GM21360 (cell line): ENCODE results near the gene TRIM59.
"Not testable (repeated sequence)": the region's sequence is repeated elsewhere in the genome, so short reads cannot be mapped to it uniquely, and the experiment has no call there.

Experiments
- ATAC-seq: cut with Tn5 transposase; IDR thresholded peaks from one replicate; pipeline ENCODE4 v1.9.1; 2021; ENCODE audit warnings: mild to moderate bottlenecking, moderate library complexity; ENCODE audit not compliant: unreplicated experiment

Gene TRIM59

DNA sequence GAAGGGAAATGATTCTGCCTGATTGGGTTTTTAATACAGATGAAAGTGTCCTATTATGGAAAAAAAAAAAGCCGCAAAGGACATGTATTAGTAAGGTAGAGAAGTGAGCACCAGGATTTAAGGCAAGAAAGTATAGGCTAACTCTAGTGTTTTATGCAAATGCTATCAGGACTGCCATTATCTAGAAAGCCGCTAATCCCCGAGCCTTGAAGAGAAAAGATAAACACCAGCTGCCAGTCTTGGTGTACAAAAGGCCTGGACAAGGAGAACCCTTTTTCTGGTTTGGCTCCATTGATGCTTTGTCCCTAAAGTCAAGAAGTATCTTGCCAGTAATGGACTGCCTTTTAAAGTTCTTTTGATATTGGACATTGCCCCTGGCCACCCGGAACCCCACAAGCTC is 8.6 kb upstream of the TRIM59 start:
- no peak for ATAC-seq

- ATAC-seq = no peak
These were observed 6.3 kb upstream of the TRIM59 start for GRCh38 chr3:160455846-160456245.

- ATAC-seq = no peak
These were observed 5.4 kb upstream of the TRIM59 start for GRCh38 chr3:160454995-160455394.

DNA sequence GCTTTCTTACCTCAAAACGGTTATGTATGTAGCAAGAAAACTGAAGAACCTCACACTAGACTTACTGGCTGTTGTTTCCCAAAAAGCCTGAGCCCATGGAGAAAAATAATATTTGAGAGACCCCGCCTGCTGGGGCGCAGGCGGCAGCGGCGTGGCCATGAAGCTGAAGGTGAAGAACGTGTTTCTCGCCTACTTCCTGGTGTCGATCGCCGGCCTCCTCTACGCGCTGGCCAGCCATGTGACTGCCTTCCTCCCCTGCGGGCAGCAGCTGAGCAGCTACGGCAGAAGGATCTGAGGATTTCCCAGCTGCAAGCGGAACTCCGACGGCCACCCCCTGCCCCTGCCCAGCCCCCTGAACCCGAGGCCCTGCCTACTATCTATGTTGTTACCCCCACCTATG is 2.7 kb upstream of the TRIM59 start:
- ATAC-seq = not testable (repeated sequence)

DNA sequence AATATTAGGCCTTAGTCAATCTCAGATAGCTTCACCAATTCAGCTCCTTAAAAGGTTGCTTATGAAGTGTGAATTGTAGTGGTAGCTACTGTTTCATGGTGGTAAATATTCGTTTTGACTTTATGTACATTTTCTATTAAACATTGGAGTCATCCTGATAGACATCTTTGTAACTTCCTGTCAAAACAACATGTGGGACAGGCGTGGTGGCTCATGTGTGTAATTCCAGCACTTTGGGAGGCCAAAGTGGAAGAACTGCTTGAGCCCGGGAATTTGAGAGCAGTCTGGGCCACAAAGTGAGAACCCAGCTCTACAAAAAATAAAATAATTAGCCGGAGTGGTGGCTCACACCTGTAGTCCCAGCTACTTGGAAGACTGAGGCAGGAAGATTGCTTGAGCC is 2.0 kb upstream of the TRIM59 start:
- no peak for ATAC-seq

DNA sequence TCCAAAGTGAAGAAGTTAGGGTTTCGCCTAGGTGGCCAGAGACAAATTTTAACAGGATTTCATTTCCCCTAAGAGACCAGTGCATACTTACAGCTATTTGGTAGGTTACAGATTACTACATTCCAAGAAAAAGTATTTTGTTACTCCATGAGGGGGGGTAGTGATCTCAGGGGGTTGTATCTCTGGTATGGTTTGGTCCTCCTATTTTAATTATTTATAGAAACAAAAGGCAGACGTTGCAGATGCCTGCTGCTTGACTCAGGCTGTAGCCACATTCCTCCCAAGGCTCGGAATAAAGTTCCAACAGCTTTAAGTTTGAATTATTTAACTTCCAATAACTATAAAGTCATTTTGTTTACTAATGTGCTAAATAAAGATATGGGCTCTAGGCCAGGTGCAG is 1.3 kb upstream of the TRIM59 start:
- no peak for ATAC-seq

GRCh38 chr3:160448845-160449635 is 546 bp downstream of the TRIM59 start:
- peak; percentile 50 for ATAC-seq

DNA sequence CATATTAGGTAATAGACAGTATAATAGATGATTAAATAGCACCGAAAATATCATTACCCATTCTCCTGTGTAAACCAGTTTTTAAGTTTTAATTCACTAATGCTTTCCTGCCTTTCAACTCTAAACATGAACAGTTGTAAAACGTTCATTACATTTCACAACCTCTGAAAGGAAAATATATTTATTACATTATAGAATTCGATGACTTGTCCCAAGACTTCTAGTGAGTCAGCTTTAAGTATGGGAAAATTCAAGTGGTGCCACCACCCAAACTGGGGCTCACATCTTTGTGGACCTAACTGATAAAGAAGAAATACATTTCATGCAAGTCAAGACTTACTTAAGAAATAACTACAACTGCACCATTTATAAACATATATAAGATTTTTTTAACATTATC is 2.0 kb downstream of the TRIM59 start:
- ATAC-seq = no peak

DNA sequence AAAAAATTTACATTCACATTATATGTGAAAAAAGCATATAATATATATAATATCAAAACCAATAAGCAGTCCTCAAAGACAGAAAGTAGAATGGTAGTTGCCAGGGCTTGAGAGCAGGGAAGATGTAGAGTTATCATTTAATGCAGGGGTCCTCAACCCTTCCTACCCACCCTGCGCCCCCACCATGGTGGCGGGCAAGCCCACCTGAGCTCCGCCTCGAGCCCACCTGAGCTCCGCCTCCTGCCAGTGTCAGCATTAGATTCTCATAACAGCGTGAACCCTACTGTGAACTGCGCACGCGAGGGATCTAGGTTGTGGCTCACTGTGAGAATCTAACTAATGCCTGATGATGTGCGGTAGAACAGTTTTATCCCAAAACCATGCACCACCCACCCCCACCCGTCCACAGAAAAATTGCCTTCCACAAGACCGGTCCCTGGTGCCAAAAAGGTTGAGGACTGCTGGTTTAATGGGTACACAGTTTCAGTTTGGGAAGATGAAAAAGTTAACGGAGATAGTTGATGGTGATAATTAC is 3.0 kb downstream of the TRIM59 start:
- ATAC-seq = no peak

DNA sequence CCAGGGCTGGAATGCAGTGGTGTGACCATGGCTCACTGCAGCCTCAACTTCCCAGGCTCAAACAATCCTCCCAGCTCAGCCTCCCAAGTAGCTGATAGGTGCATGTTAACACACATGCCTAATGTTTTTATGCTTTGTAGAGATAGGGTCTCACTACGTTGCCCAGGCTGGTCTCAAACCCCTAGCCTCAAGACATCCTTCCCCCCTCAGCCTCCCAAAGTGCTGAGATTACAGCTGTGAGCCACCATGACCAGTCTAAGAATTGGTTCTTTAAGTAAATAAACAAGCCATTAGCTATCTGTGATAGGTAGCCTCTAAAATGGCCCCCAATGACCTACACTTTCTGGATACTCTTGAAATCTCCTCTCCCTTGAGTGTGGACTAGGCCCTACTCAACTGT is 3.7 kb downstream of the TRIM59 start:
- ATAC-seq = no peak

DNA sequence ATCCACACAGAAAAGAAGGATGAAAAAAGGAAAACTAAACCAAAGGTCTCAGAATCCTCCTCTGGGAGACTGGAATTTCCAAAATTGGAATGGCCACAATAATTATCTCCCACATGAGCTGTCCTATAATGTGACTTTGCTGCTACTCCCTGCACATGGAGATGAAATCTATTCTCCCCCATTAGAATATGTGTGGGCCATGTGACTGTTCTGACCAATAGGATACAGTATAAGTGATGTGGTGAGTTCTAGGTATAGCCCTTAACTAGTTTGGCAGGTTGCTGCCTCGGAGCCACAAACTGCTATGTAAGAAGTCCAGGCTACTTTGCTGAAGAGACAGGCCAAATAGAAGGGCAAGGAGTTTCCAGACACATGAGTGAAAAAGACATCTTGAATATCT is 5.2 kb downstream of the TRIM59 start:
- no peak for ATAC-seq

GRCh38 chr3:160440687-160441086 is 8.9 kb downstream of the TRIM59 start:
- no peak for ATAC-seq

DNA sequence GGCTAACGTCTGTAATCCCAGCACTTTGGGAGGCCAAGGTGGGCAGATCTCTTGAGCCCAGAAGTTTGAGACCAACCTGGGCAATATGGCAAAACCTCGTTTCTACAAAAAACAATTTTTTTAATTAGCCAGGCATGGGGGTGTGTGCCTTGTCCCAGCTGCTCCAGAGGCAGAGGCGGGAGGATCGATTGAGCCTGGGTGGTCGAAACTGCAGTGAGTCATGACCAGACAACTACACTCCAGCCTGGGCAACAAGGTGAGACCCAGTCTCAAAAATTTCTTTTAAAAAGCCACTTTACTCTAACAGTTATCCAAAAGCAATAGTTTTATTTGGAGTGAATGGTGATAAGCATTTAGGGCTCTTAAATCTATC is 12.5 kb downstream of the TRIM59 start:
- no peak for ATAC-seq

DNA sequence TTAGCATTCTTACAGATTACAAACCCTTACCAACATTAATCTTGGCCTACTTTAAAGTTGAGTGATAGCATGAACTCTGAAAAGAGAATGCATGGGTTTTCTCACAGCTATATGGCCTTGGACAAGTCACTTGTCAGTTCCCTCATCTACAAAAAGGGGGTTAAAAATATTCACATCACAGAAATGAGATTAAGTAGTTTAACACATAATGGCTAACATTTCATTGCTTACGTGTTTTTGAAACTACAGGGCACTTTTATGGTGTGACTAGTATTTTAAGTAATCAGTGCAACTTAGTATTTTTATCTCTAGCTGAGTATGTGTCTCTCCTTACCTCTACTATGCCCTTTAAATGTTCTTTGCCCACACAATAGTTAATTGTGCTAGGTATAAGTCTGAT is 13.8 kb downstream of the TRIM59 start:
- no peak for ATAC-seq

DNA sequence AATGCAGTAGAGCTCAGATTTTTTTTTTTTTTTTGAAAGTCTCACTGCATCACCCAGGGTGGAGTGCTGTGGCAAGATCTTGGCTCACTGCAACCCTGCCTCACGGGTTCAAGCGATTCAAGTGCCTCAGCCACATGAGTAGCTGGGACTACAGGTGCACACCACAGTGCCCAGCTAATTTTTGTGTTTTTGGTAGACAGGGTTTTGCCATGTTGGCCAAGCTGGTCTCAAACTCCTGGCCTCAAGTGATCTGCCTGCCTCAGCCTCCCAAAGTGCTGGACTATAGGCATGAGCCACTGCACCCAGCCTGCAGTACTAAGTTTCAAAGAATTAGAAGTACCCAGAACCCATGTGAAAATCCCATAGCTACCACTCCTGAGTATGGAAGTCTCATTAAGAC is 14.5 kb downstream of the TRIM59 start:
- ATAC-seq = no peak

DNA sequence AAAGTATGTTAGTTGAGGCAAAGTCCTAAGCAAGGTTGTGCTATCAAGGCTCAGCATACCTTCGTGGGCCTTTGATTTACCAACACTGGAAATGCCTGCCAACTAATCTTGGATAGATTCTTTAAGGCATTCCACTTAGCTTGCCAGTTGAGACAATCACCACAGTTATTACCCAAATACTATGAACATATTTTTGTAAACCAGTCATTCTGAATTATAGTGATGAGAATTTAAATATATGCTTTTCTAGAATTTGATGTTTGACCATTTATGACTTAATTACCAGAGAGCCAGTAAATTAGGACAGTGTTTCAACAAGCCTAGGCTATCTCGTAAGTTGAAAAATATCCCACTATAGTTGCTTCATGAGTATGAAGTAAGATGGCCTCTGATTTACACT is 15.5 kb downstream of the TRIM59 start:
- no peak for ATAC-seq

GRCh38 chr3:160427832-160428424 is 21.7 kb downstream of the TRIM59 start:
- ATAC-seq = no peak

GRCh38 chr3:160417311-160417710 is 32.3 kb downstream of the TRIM59 start:
- no peak for ATAC-seq

- peak; percentile 70 for ATAC-seq
These were observed 35.9 kb downstream of the TRIM59 start for GRCh38 chr3:160413613-160414248.

DNA sequence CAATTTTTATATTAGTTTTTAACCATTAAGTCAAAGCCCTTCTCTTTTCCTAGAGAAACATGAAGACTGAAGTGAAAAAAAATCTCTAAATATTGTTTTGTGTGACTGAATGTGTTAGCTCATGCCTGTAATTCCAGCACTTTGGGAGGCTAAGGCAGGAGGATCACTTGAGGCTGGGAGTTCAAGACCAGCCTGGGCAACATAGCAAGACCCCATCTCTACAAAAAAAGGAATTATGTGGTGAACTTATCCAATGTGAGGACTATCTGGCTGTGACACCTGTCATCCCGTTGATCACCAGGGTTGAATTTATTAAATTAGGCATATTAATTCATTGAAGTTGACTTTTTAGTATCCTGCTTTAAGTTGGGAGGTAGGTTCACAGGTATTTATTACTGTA is 37.1 kb downstream of the TRIM59 start:
- ATAC-seq = no peak

GRCh38 chr3:160409812-160410610 is 39.6 kb downstream of the TRIM59 start:
- no peak for ATAC-seq
